NCI-H1694 (cell line): ENCODE measurements around the gene TARP.

Experiments
- DNase-seq: peaks from one replicate; lab custom pipeline; 2025; lab: John Stamatoyannopoulos, UW

TARP gene

GRCh38 chr7:38215735-38216670 is 57.4 kb downstream of the TARP start:
- DNase-seq, result peak; percentile 52

GRCh38 chr7:38215115-38215514 is 58.3 kb downstream of the TARP start:
- DNase-seq, result no peak

- DNase-seq, result no peak
Observed at GRCh38 chr7:38211940-38212339, 61.5 kb downstream of the TARP start.

- no peak for DNase-seq
Observed at GRCh38 chr7:38211486-38211885, 62.0 kb downstream of the TARP start.
